Measurements from ENCODE around the gene FLVCR2. TPM values are rescaled to one million over a fixed set of nuclear protein-coding genes. Genes with fewer than 3 reads are reported as not detected.

FLVCR2 gene
- total RNA-seq, 1 donor from 2014 or later, result 0.75 TPM

- DNase-seq (ENCODE audit: low read depth), result no peak
- no peak for TF ChIP-seq CTCF (conservative IDR thresholded peaks at IDR 0.05; ENCODE audit: low read depth, low read length)
- no peak overlapping the region for H3K4me3 ChIP-seq (ENCODE audit: low read depth, low read length)
Measured at GRCh38 chr14:75697386-75697785, 119.0 kb downstream of the FLVCR2 start.

Other genes starting within 250 kb of the FLVCR2 start
- 16.6 and 33.4 TPM in 2 replicates for gene JDP2, start 150.6 kb upstream of the FLVCR2 start, total RNA-seq
- 0.94 TPM in 1 of 2 replicates, not detected in the other for gene BATF, start 56.2 kb upstream of the FLVCR2 start, total RNA-seq
- gene ERG28, start 82.3 kb downstream of the FLVCR2 start, total RNA-seq, result 14.6 and 18.2 TPM in 2 replicates
- gene TTLL5, start 82.6 kb downstream of the FLVCR2 start, total RNA-seq, result 20.4 and 39.6 TPM in 2 replicates